HG03469 (cell line): ENCODE data around the gene IFIH1.

Experiments
- ATAC-seq: cut with Tn5 transposase; IDR thresholded peaks from one replicate; pipeline ENCODE4 v1.9.1; 2021; ENCODE audit warnings: mild to moderate bottlenecking, moderate library complexity, moderate number of reproducible peaks; ENCODE audit not compliant: unreplicated experiment

The IFIH1 gene

GRCh38 chr2:162258686-162259085 lies 59.8 kb downstream of the IFIH1 start:
- no peak for ATAC-seq

GRCh38 chr2:162258169-162258568 lies 60.3 kb downstream of the IFIH1 start:
- no peak for ATAC-seq

- ATAC-seq, result no peak
These were observed 61.1 kb downstream of the IFIH1 start for GRCh38 chr2:162257425-162257824.

GRCh38 chr2:162256591-162256991 lies 61.9 kb downstream of the IFIH1 start:
- ATAC-seq, result no peak

- ATAC-seq, result no peak
These were observed 64.1 kb downstream of the IFIH1 start for GRCh38 chr2:162254236-162254871.

- no peak for ATAC-seq
These were observed 65.0 kb downstream of the IFIH1 start for GRCh38 chr2:162253435-162253834.

GRCh38 chr2:162252153-162252552 lies 66.3 kb downstream of the IFIH1 start:
- no peak for ATAC-seq

GRCh38 chr2:162245781-162246180 lies 72.7 kb downstream of the IFIH1 start:
- ATAC-seq, result no peak

GRCh38 chr2:162245061-162245460 lies 73.4 kb downstream of the IFIH1 start:
- no peak for ATAC-seq

- no peak for ATAC-seq
These were observed 73.9 kb downstream of the IFIH1 start for GRCh38 chr2:162244541-162245031.

GRCh38 chr2:162243715-162244114 lies 74.8 kb downstream of the IFIH1 start:
- no peak for ATAC-seq

GRCh38 chr2:162243294-162243693 lies 75.2 kb downstream of the IFIH1 start, which contains the start of gene FAP:
Gene FAP, minus strand, starts transcription at chr2:162243445. Its CDS starts 118 bp downstream, at chr2:162243327.
- ATAC-seq, result no peak

GRCh38 chr2:162242586-162243280 lies 75.8 kb downstream of the IFIH1 start:
- ATAC-seq, result no peak

GRCh38 chr2:162241571-162241970 lies 76.9 kb downstream of the IFIH1 start:
- ATAC-seq, result no peak

- ATAC-seq, result no peak
These were observed 83.6 kb downstream of the IFIH1 start for GRCh38 chr2:162234620-162235462.

GRCh38 chr2:162233197-162233596 lies 85.3 kb downstream of the IFIH1 start:
- no peak for ATAC-seq

- ATAC-seq, result no peak
These were observed 85.8 kb downstream of the IFIH1 start for GRCh38 chr2:162232671-162233070.

GRCh38 chr2:162232027-162232426 lies 86.5 kb downstream of the IFIH1 start:
- no peak for ATAC-seq

- no peak for ATAC-seq
These were observed 87.7 kb downstream of the IFIH1 start for GRCh38 chr2:162230761-162231160.

GRCh38 chr2:162226836-162227235 lies 91.6 kb downstream of the IFIH1 start:
- no peak for ATAC-seq

- ATAC-seq, result peak; percentile 86
These were observed 97.4 kb downstream of the IFIH1 start for GRCh38 chr2:162221064-162221463.
